ENCODE data around the gene UTP4.
"Not testable (repeated sequence)": the region's sequence is repeated elsewhere in the genome, so short reads cannot be mapped to it uniquely, and the experiment has no call there.

The UTP4 gene

DNA sequence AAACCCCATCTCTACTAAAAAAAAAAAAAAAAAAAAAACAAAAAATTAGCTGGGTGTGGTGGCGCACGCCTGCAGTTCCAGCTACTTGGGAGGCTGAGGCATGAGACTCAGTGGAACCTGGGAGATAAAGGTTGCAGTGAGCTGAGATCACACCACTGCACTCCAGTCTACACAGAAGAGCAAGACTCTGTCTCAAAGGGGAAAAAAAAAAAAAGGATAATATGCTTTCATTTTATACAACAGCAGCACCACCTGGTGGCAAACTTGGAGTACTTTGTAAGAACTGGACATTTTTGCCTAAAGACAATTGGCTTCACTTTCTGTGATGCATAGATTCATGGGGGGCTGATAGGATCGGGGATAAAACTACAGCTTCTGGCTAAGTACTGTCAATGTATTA, 8.5 kb upstream of the UTP4 start:
- no peak for DNase-seq (ENCODE audit: low spot score)
- no peaks in the 10 kb centered on the region for H3K27me3 ChIP-seq (ENCODE audit: insufficient read depth, poor library complexity, severe bottlenecking)
- H3K4me3 ChIP-seq (ENCODE audit: severe bottlenecking) = no peak overlapping the region
- no peaks in the 10 kb centered on the region for H3K4me1 ChIP-seq (ENCODE audit: insufficient read depth, poor library complexity, severe bottlenecking)
- ATAC-seq (ENCODE audit: low read depth) = peak; percentile 27; the same call in 1 of the 3 replicates
- H3K27ac ChIP-seq (ENCODE audit: poor library complexity, severe bottlenecking) = no peak overlapping the region
- H3K36me3 ChIP-seq (ENCODE audit: low read depth) = peaks cover 91% of the 10 kb centered on the region
- TF ChIP-seq, protein P1, sequence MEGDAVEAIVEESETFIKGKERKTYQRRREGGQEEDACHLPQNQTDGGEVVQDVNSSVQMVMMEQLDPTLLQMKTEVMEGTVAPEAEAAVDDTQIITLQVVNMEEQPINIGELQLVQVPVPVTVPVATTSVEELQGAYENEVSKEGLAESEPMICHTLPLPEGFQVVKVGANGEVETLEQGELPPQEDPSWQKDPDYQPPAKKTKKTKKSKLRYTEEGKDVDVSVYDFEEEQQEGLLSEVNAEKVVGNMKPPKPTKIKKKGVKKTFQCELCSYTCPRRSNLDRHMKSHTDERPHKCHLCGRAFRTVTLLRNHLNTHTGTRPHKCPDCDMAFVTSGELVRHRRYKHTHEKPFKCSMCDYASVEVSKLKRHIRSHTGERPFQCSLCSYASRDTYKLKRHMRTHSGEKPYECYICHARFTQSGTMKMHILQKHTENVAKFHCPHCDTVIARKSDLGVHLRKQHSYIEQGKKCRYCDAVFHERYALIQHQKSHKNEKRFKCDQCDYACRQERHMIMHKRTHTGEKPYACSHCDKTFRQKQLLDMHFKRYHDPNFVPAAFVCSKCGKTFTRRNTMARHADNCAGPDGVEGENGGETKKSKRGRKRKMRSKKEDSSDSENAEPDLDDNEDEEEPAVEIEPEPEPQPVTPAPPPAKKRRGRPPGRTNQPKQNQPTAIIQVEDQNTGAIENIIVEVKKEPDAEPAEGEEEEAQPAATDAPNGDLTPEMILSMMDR (IDR thresholded peaks at IDR 0.05; ENCODE audit: poor library complexity, severe bottlenecking) = peak; percentile 74
- H3K9me3 ChIP-seq (ENCODE audit: severe bottlenecking) = no peaks in the 10 kb centered on the region

DNA sequence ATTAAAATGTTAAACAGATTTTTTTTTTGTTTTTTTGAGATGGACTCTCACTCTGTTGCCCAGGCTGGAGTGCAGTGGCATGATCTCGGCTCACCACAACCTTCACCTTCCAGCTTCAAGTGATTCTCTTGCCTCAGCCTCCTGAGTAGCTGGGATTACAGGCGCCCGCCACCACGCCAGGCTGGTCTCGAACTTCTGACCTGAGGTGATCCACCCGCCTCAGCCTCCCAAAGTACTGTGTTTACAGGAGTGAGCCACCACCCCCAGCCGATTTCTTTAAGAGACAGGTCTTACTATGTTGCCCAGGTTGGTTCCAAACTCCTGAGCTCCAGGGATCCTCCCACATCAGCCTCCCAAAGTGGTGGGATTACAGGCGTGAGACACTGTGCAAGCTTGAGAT, 8.0 kb upstream of the UTP4 start:
- H3K27me3 ChIP-seq (ENCODE audit: insufficient read depth, poor library complexity, severe bottlenecking); ATAC-seq (ENCODE audit: low read depth); H3K9me3 ChIP-seq (ENCODE audit: severe bottlenecking); DNase-seq (ENCODE audit: low spot score); H3K4me3 ChIP-seq (ENCODE audit: severe bottlenecking); H3K4me1 ChIP-seq (ENCODE audit: insufficient read depth, poor library complexity, severe bottlenecking); H3K27ac ChIP-seq (ENCODE audit: poor library complexity, severe bottlenecking): not testable (repeated sequence)
- H3K36me3 ChIP-seq (ENCODE audit: low read depth) = peaks cover 86% of the 10 kb centered on the region

DNA sequence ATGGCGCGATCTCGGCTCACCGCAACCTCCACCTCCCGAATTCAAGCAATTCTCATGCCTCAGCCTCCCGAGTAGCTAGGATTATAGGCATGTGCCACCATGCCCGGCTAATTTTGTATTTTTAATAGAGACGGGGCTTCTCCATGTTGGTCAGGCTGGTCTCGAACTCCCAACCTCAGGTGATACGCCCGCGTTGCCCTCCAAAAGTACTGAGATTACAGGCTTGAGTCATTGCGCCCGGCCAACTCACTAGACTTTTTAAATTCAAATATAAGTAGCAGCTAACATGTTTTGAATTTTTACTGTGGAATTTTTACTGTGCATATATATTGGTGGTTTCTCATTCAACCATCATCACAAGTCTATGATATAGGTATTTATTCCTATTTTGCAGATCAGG, 7.5 kb upstream of the UTP4 start:
- not testable (repeated sequence) for H3K27me3 ChIP-seq (ENCODE audit: insufficient read depth, poor library complexity, severe bottlenecking); DNase-seq (ENCODE audit: low spot score); H3K4me3 ChIP-seq (ENCODE audit: severe bottlenecking); ATAC-seq (ENCODE audit: low read depth); H3K4me1 ChIP-seq (ENCODE audit: insufficient read depth, poor library complexity, severe bottlenecking); H3K27ac ChIP-seq (ENCODE audit: poor library complexity, severe bottlenecking); H3K9me3 ChIP-seq (ENCODE audit: severe bottlenecking)
- peaks cover 86% of the 10 kb centered on the region for H3K36me3 ChIP-seq (ENCODE audit: low read depth)

DNA sequence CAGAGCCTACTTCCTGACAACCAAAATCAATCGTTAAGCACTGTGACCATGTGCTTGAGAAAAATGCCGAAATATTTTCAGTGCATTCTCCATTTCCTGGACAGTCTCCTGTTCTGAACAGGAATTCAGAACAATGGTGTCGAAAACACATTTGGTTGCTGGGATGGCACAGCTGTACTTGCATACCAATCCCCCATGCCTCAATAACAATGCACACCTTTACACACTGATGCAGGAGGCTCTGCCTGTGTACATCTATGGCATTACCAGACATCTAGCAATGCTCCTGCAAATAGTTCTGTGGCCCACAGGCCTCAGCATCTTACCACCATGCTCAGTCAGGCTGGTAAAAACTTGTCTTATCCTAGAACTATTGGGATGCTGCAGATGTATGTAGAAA, 6.2 kb upstream of the UTP4 start:
- no peak for ATAC-seq (ENCODE audit: low read depth)
- no peaks in the 10 kb centered on the region for H3K9me3 ChIP-seq (ENCODE audit: severe bottlenecking)
- peaks cover 85% of the 10 kb centered on the region for H3K36me3 ChIP-seq (ENCODE audit: low read depth)
- H3K27me3 ChIP-seq (ENCODE audit: insufficient read depth, poor library complexity, severe bottlenecking) = no peaks in the 10 kb centered on the region
- no peak for DNase-seq (ENCODE audit: low spot score)
- H3K4me3 ChIP-seq (ENCODE audit: severe bottlenecking) = no peak overlapping the region
- H3K4me1 ChIP-seq (ENCODE audit: insufficient read depth, poor library complexity, severe bottlenecking) = peaks cover 15% of the 10 kb centered on the region
- TF ChIP-seq, protein P1 (IDR thresholded peaks at IDR 0.05; ENCODE audit: poor library complexity, severe bottlenecking) = no peak
- no peak overlapping the region for H3K27ac ChIP-seq (ENCODE audit: poor library complexity, severe bottlenecking)

DNA sequence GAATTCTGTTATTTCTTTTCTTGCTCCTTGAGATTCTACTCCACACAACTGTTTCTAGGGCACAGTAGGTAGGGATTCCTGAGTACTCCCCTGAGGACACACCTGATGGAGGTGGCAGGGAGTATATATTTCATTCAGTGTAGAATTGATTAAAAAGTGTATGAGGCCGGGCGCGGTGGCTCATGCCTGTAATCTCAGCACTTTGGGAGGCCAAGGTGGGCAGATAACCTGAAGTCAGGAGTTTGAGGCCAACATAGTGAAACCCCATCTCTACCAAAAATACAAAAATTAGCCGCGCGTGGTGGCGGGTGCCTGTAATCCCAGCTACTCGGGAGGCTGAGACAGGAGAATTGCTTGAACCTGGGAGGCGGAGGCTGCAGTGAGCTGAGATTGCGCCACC, 5.6 kb upstream of the UTP4 start:
- not testable (repeated sequence) for H3K27ac ChIP-seq (ENCODE audit: poor library complexity, severe bottlenecking); H3K27me3 ChIP-seq (ENCODE audit: insufficient read depth, poor library complexity, severe bottlenecking); H3K4me3 ChIP-seq (ENCODE audit: severe bottlenecking); H3K9me3 ChIP-seq (ENCODE audit: severe bottlenecking); DNase-seq (ENCODE audit: low spot score); ATAC-seq (ENCODE audit: low read depth)
- Histone ChIP-seq H3K36me3 (ENCODE audit: low read depth) (peaks cover 81% of the 10 kb centered on the region), H3K4me1 (ENCODE audit: insufficient read depth, poor library complexity, severe bottlenecking) (peaks cover 15% of the 10 kb centered on the region)

DNA sequence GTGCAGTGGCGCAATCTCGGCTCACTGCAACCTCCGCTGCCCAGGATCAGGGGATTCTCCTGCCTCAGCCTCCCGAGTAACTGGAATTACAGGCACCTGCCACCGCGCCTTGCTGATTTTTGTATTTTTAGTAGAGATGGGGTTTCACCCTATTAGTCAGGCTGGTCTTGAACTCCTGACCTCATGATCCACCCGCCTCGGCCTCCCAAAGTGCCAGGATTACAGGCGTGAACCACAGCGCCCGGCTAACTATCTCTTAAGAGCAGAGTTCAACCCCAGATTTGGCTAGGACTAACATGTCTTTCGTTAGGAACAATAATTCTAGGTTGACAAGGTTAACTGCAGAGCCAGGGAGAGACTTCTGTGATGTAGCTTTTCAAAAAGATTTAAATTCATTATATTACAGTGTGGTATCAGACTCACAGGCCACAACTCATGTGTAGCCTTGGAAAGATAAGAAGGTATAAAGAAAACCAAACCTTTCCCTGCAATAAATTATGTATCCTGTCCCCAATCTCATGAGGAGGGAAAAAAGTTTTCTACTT, 4.4 kb upstream of the UTP4 start:
- H3K36me3 ChIP-seq (ENCODE audit: low read depth) = peaks cover 69% of the 10 kb centered on the region
- H3K27ac ChIP-seq (ENCODE audit: poor library complexity, severe bottlenecking) = no peak overlapping the region
- H3K4me1 ChIP-seq (ENCODE audit: insufficient read depth, poor library complexity, severe bottlenecking) = peaks cover 15% of the 10 kb centered on the region
- H3K27me3 ChIP-seq (ENCODE audit: insufficient read depth, poor library complexity, severe bottlenecking) = no peaks in the 10 kb centered on the region
- TF ChIP-seq, protein P1 (IDR thresholded peaks at IDR 0.05; ENCODE audit: poor library complexity, severe bottlenecking) = no peak
- DNase-seq (ENCODE audit: low spot score) (no peak), ATAC-seq (ENCODE audit: low read depth) (no peak)
- no peaks in the 10 kb centered on the region for H3K9me3 ChIP-seq (ENCODE audit: severe bottlenecking)
- H3K4me3 ChIP-seq (ENCODE audit: severe bottlenecking) = no peak overlapping the region
